GM12873 (cell line): ENCODE measurements around the gene TTLL3.

ENCODE experiments used
- CTCF ChIP-seq: IDR thresholded peaks from 2 replicates; pipeline ENCODE4 v1.5.1; 2012; ENCODE audit warnings: low read depth, mild to moderate bottlenecking, moderate library complexity, low read length, control low read depth; ENCODE audit not compliant: insufficient read depth; ENCODE audit errors: missing control alignments

TTLL3 gene

GRCh38 chr3:9870978-9871377 is 60.9 kb downstream of the TTLL3 start:
- no peak for TF ChIP-seq CTCF

GRCh38 chr3:9875448-9875847 is 65.4 kb downstream of the TTLL3 start:
- no peak for TF ChIP-seq CTCF

GRCh38 chr3:9876991-9877390 is 66.9 kb downstream of the TTLL3 start:
- no peak for TF ChIP-seq CTCF

GRCh38 chr3:9878700-9879099 is 68.6 kb downstream of the TTLL3 start:
- no peak for TF ChIP-seq CTCF

- TF ChIP-seq CTCF: no peak
Observed at GRCh38 chr3:9879830-9880549, 69.9 kb downstream of the TTLL3 start, which contains the start of gene CIDEC. Gene CIDEC, minus strand, starts transcription at chr3:9880253. Its CDS starts 1,767 bp downstream, at chr3:9878486.

- no peak for TF ChIP-seq CTCF
Observed at GRCh38 chr3:9881441-9881840, 71.4 kb downstream of the TTLL3 start.

- no peak for TF ChIP-seq CTCF
Observed at GRCh38 chr3:9883706-9884554, 73.9 kb downstream of the TTLL3 start.
